Osteocyte (in vitro differentiated cells): Measurements from ENCODE around the gene LYST. TPM values are rescaled to one million over a fixed set of nuclear protein-coding genes. Genes with fewer than 3 reads are reported as not detected.
"Not testable (repeated sequence)": the region's sequence is repeated elsewhere in the genome, so short reads cannot be mapped to it uniquely, and the experiment has no call there.

ENCODE experiments used
- DNase-seq: peaks from one replicate; pipeline ENCODE4 v3.0.0; 2021; ENCODE audit warnings: mixed read lengths; ENCODE audit not compliant: unreplicated experiment; ENCODE audit errors: extremely low spot score
- H3K27ac Mint-ChIP-seq: one replicate; pipeline ENCODE4 v1.8.0; 2021; ENCODE audit warnings: mild to moderate bottlenecking, mixed read lengths; ENCODE audit not compliant: unreplicated experiment
- H3K27me3 Mint-ChIP-seq: one replicate; pipeline ENCODE4 v1.8.0; 2021; ENCODE audit warnings: mixed read lengths; ENCODE audit not compliant: unreplicated experiment
- H3K36me3 Mint-ChIP-seq: one replicate; pipeline ENCODE4 v1.8.0; 2021; ENCODE audit warnings: mixed read lengths; ENCODE audit not compliant: unreplicated experiment
- H3K4me1 Mint-ChIP-seq: one replicate; pipeline ENCODE4 v1.8.0; 2021; ENCODE audit warnings: mixed read lengths; ENCODE audit not compliant: unreplicated experiment
- H3K4me3 Mint-ChIP-seq: one replicate; pipeline ENCODE4 v1.8.0; 2021; ENCODE audit warnings: mild to moderate bottlenecking, moderate library complexity, mixed read lengths; ENCODE audit not compliant: unreplicated experiment
- H3K9me3 Mint-ChIP-seq: one replicate; pipeline ENCODE4 v1.8.0; 2021; ENCODE audit warnings: mixed read lengths; ENCODE audit not compliant: unreplicated experiment
- CTCF ChIP-seq: fragments of 200-600 bp; sonication (generic); IDR thresholded peaks from 2 replicates; pipeline ENCODE4 v1.5.0; 2021; ENCODE audit warnings: antibody characterized with exemption, mild to moderate bottlenecking, moderate library complexity
- total RNA-seq: library from RNA; stranded (reverse); gene quantifications from 2 replicates; pipeline ENCODE4 v1.2.1, GENCODE V29; 2021

LYST gene
- total RNA-seq, 1 donor from 2014 or later, result 21.7 TPM

GRCh38 chr1:235622936-235623779 is 243.5 kb downstream of the LYST start:
- H3K9me3 Mint-ChIP-seq, result no peaks in the 10 kb centered on the region
- peaks cover 19% of the 10 kb centered on the region for H3K4me1 Mint-ChIP-seq
- DNase-seq, result no peak
- H3K27me3 Mint-ChIP-seq, result peaks cover 2% of the 10 kb centered on the region
- no peak overlapping the region for H3K4me3 Mint-ChIP-seq
- no peak overlapping the region for H3K27ac Mint-ChIP-seq
- TF ChIP-seq CTCF, result no peak
- no peaks in the 10 kb centered on the region for H3K36me3 Mint-ChIP-seq

DNA sequence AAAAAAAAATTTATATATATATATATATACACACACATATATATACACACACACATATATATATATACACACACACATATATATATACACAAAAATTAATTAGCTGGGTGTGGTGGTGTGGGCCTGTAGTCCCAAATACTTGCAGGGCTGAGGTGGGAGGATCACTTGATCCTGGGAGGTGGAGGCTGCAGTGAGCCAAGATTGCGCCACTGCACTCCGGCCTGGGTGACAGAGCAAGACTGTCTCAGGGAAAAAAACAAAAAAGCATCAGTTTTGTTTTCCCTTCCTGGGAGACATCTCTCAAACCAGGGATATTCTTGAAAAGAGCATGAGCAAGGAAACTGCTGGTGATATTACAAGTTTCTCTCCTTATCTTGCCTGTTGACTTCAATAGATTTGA is 247.6 kb downstream of the LYST start:
- H3K27ac Mint-ChIP-seq, H3K36me3 Mint-ChIP-seq, DNase-seq, H3K9me3 Mint-ChIP-seq, H3K4me1 Mint-ChIP-seq, H3K27me3 Mint-ChIP-seq, H3K4me3 Mint-ChIP-seq: not testable (repeated sequence)

DNA sequence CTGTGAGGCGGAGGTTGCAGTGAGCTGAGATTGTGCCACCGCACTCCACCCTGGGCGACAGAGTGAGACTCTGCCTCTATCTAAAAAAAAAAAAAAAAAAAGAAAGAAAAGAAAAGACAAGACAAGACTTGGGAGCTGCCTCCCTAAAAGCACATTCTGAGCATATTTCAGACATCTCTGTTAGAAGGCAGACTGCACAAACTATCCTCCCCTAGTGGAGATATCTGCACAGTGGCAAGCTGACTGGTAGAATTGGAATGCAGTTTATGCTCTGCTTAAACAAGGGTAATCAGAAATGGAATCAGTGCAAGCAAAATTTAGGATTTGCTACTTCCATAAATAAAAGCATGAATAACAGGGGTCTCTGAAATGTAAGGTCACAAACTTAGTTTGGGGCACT is 248.9 kb downstream of the LYST start:
- Mint-ChIP-seq H3K36me3 (no peaks in the 10 kb centered on the region), H3K4me1 (no peaks in the 10 kb centered on the region), H3K27ac (no peak overlapping the region), H3K27me3 (no peaks in the 10 kb centered on the region), H3K9me3 (no peaks in the 10 kb centered on the region), H3K4me3 (no peak overlapping the region)
- no peak for DNase-seq
- peak; percentile 52 for TF ChIP-seq CTCF

- Mint-ChIP-seq H3K4me1 (no peaks in the 10 kb centered on the region), H3K9me3 (no peaks in the 10 kb centered on the region), H3K36me3 (no peaks in the 10 kb centered on the region), H3K27me3 (no peaks in the 10 kb centered on the region), H3K4me3 (no peak overlapping the region), H3K27ac (peak overlapping the region; percentile 24)
- no peak for DNase-seq
- TF ChIP-seq CTCF, result no peak
These were observed 249.6 kb downstream of the LYST start for GRCh38 chr1:235617140-235617539.

GRCh38 chr1:235614442-235614954 is 252.2 kb downstream of the LYST start:
- Mint-ChIP-seq H3K4me3 (no peak overlapping the region), H3K4me1 (no peaks in the 10 kb centered on the region), H3K9me3 (no peaks in the 10 kb centered on the region), H3K27ac (no peak overlapping the region), H3K27me3 (peaks cover 3% of the 10 kb centered on the region), H3K36me3 (no peaks in the 10 kb centered on the region)
- TF ChIP-seq CTCF, result no peak
- DNase-seq, result no peak
